Body of pancreas (tissue), 4 donors: ENCODE results near the gene DGKQ. TPM values are rescaled to one million over a fixed set of nuclear protein-coding genes. Genes with fewer than 3 reads are reported as not detected.
A peak's percentile ranks its signal among the peaks of the same experiment; 100 is the strongest.
"Not testable (repeated sequence)": the region's sequence is repeated elsewhere in the genome, so short reads cannot be mapped to it uniquely, and the experiment has no call there.

Experiments used
- ATAC-seq: fragments of 150-250 bp; one replicate; pipeline ENCODE4 v1.9.1; 2016
- DNase-seq, 4 donors: peaks; one replicate each; pipeline ENCODE4 v3.0.0-alpha.2; 2019
- H3K27ac ChIP-seq, 4 donors: fragments of 200-600 bp; sonication (generic); 1 replicate in 3 of 4; 2 replicates in 1 of 4; pipeline versions ENCODE4 v1.5.1 to v1.6.1; 2016 to 2019; ENCODE audit warnings: mild to moderate bottlenecking in 1 of 4, mixed read lengths in 1 of 4, moderate library complexity in 1 of 4
- H3K27me3 ChIP-seq, 2 donors: fragments of 200-600 bp; sonication (generic); one replicate each; pipeline ENCODE4 v1.6.0; 2016; ENCODE audit warnings: mild to moderate bottlenecking in 1 of 2
- H3K36me3 ChIP-seq, 2 donors: fragments of 200-600 bp; sonication (generic); replicated peaks in 1 of 2; 2 replicates each; pipeline ENCODE4 v1.5.1; 2016; ENCODE audit warnings: low read depth in 2 of 2; ENCODE audit not compliant: insufficient read depth in 1 of 2
- H3K4me1 ChIP-seq: fragments of 200-600 bp; sonication (generic); one replicate; pipeline ENCODE4 v1.6.0; 2016
- H3K4me3 ChIP-seq, 2 donors: fragments of 200-600 bp; sonication (generic); 1 replicate in 1 of 2; 2 replicates in 1 of 2; pipeline ENCODE4 v1.5.1; 2016 to 2019
- H3K9me3 ChIP-seq, 3 donors: fragments of 200-600 bp; sonication (generic); 1 replicate in 2 of 3; 2 replicates in 1 of 3; pipeline ENCODE4 v1.5.1; 2016
- CTCF ChIP-seq, 7 experiments: fragments of 450-650 bp in 4 of 7; fragments of 200-600 bp in 3 of 7; sonication (generic) in 3 of 7; IDR thresholded peaks; one replicate each; pipeline ENCODE4 v1.5.1; 2016 to 2019; ENCODE audit warnings: antibody characterized with exemption in 7 of 7
- POLR2A ChIP-seq, 3 donors: fragments of 450-650 bp; IDR thresholded peaks; one replicate each; pipeline ENCODE4 v1.6.1; 2016; ENCODE audit warnings: antibody characterized with exemption in 3 of 3, mild to moderate bottlenecking in 2 of 3
- WGBS, 2 donors: methylation state at CpG; one replicate each; pipeline ENCODE4 v1.1.5; 2017; 5-methylcytosine and 5-hydroxymethylcytosine counted together
- intact Hi-C: fragments of 100-400 bp; cut with DNase I; formaldehyde crosslinking; loops from one replicate; pipeline ENCODE4 v1.15.1; 2023
- total RNA-seq, 2 donors: library from RNA; depleted of rRNA; stranded (reverse); fragments of >200 nt; gene quantifications; one replicate each; pipeline ENCODE4 v1.1.0, GENCODE V29; 2016

Gene DGKQ
- total RNA-seq, 2 donors from 2014 or later, result 13.2 to 17.5 TPM

DNA sequence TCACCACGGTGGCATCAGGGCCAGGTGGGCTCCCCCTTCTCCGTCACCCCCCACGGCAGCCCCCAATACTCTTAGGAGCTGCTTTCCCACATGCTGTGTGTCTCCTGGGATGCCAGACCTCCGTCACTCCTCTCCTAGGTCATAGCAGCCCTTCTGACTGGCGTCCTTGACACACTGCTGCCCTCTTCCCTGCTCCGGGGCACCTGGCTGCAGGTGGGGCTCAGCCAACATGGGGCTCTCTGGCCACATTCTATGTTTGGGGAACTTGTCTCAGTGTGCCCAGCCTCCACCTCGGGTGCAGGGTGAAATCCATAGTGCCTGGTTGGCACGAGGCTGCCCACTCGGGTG lies 27.3 kb downstream of the DGKQ start:
- ATAC-seq, result no peak
- intact Hi-C loops, result no loop called here
- TF ChIP-seq CTCF (IDR thresholded peaks at IDR 0.05), result no peak
- no peak for TF ChIP-seq POLR2A (IDR thresholded peaks at IDR 0.05)
- DNase-seq, result no peak
- 71 to 75% methylated on average over 9 of the region's 9 CpGs for WGBS, 2 donors
- H3K27me3 ChIP-seq, result no peaks in the 10 kb centered on the region
- H3K4me1 ChIP-seq, result peaks cover 14% of the 10 kb centered on the region
- no peaks in the 10 kb centered on the region for H3K36me3 ChIP-seq
- no peaks in the 10 kb centered on the region for H3K9me3 ChIP-seq
- no peak overlapping the region for H3K27ac ChIP-seq
- no peak overlapping the region for H3K4me3 ChIP-seq

GRCh38 chr4:945274-946102 lies 27.9 kb downstream of the DGKQ start:
- DNase-seq (no peak), ATAC-seq (no peak)
- Histone ChIP-seq H3K9me3 (no peaks in the 10 kb centered on the region), H3K4me3 (no peak overlapping the region), H3K36me3 (no peaks in the 10 kb centered on the region), H3K27ac (no peak overlapping the region), H3K27me3 (no peaks in the 10 kb centered on the region), H3K4me1 (peaks cover 14% of the 10 kb centered on the region)
- no peak for TF ChIP-seq POLR2A (IDR thresholded peaks at IDR 0.05)
- TF ChIP-seq CTCF (IDR thresholded peaks at IDR 0.05), result no peak
- 68 to 82% methylated on average over 28 of the region's 28 CpGs for WGBS, 2 donors
- intact Hi-C loops, result no loop called here

DNA sequence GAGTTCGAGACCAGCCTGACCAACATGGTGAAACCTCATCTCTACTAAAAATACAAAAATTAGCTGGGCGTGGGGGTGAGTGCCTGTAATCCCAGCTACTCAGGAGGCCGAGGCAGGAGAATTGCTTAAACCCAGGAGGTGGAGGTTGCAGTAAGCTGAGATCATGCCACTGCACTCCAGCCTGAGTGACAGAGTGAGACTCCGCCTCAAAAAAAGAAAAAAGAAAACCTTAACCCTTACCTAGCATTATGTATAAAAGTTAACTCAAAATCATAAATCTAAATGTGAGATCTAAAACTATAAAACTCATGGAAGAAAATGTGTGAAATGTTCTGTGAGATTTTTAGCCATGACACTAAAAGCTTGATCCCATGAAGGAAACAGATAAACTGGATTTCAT lies 33.9 kb downstream of the DGKQ start:
- H3K9me3 ChIP-seq, DNase-seq, intact Hi-C loops, ATAC-seq, H3K27me3 ChIP-seq, H3K27ac ChIP-seq, H3K4me3 ChIP-seq, H3K4me1 ChIP-seq, H3K36me3 ChIP-seq: not testable (repeated sequence)
- 78 to 79% methylated on average over 4 of the region's 4 CpGs for WGBS, 2 donors

GRCh38 chr4:932713-933070 lies 40.7 kb downstream of the DGKQ start:
- intact Hi-C loops, result no loop called here
- peaks cover 39% of the 10 kb centered on the region for H3K4me1 ChIP-seq

More at GRCh38 chr4:932713-933070, 40.7 kb downstream of the DGKQ start:
- DNase-seq (peak in 1 of 4 donors; percentile 33), ATAC-seq (no peak)
- TF ChIP-seq POLR2A (IDR thresholded peaks at IDR 0.05) (no peak), CTCF (IDR thresholded peaks at IDR 0.05) (no peak)
- WGBS, 2 donors, result 2% methylated on average over 11 of the region's 11 CpGs
- Histone ChIP-seq H3K27me3 (no peaks in the 10 kb centered on the region), H3K27ac (peak overlapping the region; percentile 56 to 97 (median 84)), H3K9me3 (no peaks in the 10 kb centered on the region), H3K36me3 (no peaks in the 10 kb centered on the region), H3K4me3 (peak overlapping the region; percentile 55 to 89)
